HG03097 (cell line): ENCODE results near the gene SNX4.

ENCODE experiments used
- ATAC-seq: cut with Tn5 transposase; IDR thresholded peaks from one replicate; pipeline ENCODE4 v1.9.1; 2021; ENCODE audit not compliant: unreplicated experiment, low FRiP score

Gene SNX4

DNA sequence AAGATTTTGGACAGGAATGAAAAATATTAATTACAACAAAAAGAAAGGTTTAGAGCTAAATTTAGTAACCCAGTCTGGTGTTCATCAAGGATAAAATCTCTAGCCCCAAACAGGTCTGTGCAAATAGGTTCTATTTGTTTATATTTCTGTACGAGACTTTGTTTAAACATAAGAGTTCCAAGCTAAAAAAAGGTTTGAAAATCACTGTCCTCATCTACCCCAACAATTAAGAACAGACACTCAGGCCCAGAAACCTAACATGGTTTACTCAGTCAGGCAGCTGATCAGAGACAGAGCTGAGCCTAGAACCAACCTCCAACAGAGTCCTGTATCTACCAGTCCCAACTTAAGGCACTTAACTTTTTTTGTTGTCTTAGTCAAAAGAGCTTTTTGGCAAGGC lies 49.3 kb downstream of the SNX4 start:
- ATAC-seq: no peak

DNA sequence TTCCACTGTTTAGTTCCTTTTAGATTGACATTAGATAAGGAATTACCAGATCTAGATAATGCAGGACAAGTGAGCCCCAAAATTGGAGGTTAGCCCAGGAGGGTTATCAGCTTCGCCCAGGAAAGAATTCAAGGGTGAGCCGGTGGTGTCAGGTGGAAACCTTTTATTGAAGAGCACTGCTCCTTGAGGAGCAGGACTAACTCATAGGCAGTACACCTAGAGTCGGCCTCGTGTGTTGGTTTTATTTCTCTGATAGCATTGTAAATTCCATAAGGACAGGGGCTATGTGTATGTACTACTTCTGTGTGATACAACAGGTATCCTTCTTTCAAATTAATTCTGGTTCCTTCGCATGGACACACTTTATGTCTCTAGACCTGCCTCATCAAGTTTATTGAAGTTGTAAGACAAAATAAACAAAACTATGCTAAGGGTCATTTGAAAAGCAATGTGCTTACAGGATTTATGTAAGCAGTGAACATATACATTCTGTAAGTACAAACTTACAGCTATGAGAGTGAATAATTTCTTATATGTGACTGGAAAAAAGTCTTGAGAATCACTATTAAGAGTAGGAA lies 57.2 kb downstream of the SNX4 start:
- no peak for ATAC-seq

DNA sequence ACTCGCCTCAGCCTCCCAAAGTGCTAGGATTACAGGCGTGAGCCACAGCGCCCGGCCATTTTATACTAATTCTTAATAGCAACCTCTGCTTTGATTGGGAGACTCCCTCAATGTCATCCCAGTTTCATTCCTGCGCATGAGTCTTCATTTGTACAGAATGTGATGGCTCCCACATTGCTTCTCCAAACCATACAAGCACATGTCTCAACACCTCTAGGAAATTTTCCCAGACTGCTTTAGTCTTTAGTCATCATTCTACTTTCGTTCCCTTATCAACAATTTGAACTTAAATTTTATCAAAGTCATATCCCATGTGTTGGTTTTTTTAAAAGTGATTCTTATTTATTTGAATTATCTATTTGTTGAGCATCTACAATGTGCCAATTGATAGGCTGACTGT lies 58.1 kb downstream of the SNX4 start:
- ATAC-seq: no peak

DNA sequence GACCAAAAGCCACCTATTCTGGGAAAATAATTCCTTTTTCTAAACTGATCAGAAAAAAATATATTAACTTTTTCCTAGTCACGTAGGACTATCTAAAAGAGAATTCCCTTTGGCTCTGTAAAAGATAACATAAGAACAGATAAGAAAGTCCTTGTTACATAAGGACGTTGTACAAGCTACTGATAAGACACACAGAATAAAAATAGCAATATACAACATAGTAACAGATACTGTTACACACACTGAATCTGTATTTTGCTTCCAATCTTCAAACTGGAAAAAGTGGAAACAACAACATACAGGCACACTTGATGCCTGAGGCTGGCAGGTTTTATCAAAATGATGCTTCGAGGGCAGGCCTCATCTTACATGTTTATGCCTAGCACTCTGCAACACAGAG lies 59.8 kb downstream of the SNX4 start:
- no peak for ATAC-seq

DNA sequence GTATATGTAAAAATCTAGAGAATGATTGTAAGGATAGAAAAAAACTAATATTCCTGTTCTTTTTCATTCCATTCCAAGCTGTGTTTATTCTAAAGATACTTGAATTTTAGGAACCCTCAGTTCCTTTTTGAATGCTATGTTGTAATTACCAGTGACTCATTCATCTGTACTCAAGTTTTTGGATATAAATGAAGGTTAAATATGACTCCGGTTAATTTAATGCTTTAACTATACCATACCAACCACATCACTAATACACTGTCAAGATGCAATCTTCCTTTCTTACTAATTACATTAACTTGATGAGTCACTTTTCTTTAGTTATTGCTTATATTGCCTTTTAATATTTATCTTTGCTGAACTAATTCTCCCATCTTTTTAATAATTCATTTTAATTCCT lies 76.1 kb downstream of the SNX4 start:
- ATAC-seq: no peak

DNA sequence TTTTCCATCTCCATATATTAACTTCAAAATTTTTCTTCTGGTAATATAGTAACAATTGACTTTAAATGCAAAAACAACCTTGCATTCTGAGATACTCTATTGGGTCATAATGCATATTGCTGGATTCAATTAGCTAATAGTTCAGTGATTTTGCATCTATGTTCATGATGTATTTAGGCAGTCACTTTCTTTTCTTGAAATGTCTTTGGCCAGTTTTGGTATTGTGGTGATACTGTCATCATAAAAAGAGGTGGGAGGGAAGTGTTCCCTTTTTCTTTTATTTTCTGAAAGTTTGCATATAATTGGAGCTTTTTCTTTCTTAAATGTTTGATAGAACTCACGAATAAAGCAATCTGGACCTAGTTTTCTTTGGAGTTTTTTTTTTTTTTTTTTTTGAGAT lies 77.5 kb downstream of the SNX4 start:
- ATAC-seq: no peak

DNA sequence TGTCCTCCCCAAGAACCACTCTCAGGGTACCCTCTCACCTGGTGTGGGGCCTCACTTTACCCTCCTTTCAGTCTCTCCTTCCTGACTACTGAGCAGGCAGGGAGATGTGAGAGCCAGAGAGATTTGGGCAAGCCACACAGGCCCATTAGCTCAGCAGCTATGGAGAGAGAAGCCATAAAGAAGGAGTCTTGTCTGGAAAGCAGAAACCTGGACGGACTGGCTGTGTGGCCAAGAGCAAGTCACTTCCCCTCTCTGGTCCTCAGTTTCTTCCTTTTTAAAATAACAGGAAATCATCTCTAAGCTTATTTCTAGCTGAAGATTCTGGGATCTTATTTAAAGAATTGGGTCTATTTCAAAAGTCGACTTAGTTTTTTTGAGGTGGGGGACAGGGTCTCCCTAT lies 79.0 kb downstream of the SNX4 start:
- ATAC-seq: no peak

DNA sequence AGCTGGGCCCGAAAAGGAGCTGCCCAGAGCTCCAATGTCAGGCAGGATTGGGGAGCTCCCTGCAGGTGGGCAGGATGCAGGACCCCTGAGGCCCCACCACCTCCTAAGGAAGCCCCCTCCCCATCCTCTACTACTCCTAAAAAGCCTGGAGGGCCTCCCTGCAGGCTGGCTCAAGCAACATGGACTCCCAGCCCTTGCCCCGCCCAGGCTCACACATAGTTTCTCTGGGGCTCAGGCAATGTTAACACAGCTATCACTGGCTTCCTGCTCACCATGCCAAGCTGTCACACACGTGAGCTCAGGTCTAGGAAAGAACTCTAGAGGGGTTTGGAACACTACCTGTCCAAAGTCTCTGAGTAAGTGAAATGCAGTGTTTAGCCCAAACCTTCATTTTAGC lies 79.4 kb downstream of the SNX4 start:
- no peak for ATAC-seq

DNA sequence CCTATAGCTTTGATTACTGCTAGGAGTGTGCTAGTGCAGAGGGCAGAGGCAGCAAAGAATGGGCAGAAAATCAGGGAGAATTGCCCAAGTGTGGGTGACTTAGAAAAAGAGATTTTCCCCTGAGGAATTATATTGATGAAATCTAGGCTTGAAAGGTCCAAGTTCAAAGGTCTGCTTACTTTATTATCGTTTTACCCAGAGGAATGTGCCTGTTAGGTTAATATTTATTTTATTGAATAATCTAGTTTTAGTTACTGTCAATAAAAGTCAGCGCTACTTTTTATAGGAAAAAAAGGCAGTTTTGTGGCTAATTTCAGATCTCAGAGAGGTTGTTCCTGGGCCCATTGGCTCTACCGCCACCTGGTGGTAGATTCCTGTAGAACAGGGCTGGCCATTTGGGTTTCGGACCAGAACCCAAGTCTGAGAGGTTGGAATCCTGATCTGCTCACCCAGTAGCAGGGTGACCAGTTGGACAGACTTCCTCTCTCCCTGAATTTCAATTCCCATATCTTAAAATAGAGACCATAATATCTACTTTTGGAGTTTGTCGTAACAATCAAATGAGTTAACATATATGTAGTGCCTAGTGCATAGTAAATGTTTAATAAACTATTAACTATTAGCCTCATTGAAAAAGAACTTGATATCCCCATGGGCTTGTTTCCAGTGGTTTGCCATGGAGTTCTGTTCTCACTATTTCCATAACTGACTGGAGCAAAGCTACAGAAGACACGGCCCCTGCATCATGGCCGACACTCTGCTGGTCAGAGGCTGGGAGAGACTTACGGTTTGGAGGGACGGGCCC lies 82.2 kb downstream of the SNX4 start:
- no peak for ATAC-seq

DNA sequence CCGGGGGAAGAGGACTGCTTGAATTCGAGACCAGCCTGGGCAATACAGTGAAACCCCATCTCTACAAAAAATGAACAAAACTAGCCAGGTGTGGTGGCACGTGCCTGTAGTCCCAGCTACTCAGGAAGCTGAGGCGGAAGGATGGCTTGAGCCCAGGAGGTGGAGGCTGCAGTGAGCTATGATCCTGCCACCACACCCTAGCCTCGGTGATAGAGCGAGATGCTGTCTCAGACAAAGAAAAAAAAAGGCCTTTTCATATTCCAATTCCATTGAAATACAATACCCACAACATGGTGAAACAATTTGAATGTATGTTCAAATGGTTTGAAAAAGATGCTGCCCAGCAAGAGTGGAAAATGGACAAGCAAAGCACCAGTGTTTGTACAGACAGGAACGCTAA lies 83.1 kb downstream of the SNX4 start:
- no peak for ATAC-seq

DNA sequence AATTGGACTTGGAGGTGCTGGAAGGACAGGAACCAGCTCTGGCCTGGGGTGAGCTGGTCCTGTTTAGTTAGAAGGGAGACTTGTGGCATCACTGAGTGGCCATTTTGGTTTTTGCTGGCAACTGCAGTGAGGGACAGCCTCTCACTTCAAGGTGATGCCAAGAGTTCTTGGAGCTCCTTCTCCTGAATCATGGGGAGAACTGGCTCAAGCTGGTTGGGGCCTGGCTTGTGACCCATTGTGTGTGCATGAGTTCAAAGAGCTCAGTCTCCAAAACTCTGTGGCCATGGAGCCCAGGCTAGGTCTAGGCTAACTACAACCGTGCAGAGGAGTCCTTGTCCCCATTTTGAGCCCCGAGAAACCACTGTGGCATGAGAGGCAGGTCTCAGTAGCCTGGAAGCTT lies 84.8 kb downstream of the SNX4 start:
- no peak for ATAC-seq

DNA sequence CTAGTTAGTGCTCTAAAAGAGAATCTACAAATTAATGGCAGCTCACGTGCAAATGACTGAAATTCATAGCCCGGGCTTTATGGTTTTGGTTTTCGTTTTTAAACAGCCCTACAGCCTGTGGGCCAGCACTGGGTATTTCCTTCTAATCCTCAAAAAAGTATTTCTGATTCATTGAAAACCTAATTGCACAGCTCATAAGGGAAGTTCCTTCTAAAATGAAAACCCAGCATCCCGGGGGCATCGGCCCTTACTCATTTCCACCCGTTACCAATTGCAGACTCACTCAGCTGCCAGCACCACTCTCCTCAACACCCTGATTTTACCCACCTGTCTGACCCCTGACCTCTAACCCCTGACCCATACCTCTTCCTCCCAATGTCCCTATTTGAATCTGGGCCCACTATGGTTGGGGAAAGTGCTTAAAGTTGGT lies 85.4 kb downstream of the SNX4 start:
- ATAC-seq: no peak

DNA sequence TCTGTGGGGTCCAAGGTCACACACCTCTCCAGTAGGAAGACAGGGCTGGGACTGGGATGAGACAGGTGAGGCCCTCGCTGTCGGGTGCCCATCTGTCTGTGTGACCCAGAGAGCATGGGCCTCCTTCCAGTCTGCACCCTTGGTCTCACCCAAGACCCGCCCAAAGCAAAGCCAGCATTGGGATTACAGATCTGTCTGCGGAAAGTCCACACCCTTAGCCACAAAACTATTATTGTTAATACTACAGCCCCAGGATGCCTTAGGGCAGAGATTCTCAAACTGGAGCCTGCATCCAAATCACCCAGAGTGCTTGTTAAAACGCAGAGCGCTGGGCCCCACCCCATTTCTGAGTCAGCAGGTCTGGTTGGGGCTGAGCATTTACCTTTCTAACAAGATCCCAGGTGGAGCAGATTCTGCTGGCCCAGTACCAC lies 86.4 kb downstream of the SNX4 start:
- ATAC-seq: no peak

DNA sequence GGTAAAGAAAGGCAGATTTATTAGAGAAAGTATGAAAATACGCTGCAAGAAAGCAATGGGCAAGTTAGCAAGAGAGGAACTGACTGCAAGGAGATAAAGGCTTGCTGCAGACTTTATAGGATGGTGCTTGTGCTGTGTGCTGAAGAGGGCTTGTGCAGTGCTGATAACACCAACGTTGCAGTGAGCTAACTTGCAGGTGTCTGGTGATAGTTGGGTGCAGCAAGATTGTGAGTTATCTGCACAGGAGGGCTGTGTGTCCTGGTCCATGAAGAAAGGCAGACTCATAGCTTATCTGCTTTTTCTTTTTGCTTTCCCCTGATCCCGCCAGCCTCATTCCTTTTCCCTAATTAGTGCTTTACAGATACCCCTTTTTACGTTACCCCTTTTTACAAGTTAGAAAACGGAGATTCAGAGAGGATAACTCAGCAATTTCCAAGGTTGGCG lies 86.9 kb downstream of the SNX4 start:
- ATAC-seq: no peak

DNA sequence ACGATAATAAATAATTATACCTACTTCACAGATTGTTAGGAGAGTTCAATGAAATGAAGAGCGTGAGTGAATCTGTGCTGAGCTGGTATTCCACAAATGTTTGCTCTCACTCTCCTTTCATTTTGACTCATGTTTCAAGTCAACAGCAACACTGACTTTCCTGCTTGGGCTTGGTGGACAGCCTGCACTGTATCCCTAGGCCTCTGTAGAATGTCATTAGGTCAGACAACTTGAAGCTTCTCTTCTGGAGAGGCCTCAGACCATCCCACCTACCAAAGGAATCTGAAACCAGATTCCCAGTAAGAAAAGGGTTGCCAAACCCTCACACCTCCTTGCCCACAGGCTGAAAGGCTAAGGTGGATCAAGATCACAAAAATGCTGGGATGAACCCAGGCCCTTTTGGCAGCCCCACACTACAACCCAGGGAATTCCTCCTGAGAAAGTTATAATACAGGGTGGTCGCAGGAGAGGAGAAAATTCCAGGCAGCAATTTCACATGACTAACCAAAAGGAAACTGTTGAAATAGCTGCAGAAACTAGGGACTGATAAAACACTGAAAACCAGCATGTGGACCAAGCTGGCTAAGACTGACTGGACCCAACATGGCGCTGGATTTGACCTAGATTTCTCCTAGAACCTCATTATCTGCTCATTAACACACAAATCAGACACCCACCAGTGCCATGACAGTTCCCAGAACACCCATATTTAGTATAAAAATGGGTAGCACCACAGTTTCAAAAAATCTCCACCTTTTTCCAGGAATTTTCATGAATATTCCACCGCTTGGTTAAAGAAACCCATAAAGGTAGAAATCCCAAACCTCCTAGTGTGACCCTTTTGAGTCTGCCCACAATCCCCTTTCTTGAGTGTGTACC lies 87.9 kb downstream of the SNX4 start:
- no peak for ATAC-seq

DNA sequence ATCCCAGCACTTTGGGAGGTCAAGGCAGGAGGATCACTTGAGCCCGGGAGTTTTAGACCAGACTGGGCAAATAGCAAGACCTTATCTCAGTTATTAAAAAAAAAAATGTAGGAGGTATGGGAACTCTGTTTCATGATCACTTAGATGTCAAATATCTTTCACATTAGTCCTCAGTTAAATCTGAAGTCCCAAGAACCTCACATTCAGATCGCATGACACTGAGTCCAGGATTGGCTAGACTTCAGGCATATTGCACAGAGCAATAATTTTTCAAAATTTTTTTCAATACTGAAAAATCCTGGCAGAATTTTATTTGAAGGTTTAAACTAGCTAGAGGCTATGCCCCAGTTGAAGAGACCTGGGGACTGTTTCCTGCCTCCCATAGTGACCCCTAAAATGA lies 88.6 kb downstream of the SNX4 start:
- ATAC-seq: no peak

DNA sequence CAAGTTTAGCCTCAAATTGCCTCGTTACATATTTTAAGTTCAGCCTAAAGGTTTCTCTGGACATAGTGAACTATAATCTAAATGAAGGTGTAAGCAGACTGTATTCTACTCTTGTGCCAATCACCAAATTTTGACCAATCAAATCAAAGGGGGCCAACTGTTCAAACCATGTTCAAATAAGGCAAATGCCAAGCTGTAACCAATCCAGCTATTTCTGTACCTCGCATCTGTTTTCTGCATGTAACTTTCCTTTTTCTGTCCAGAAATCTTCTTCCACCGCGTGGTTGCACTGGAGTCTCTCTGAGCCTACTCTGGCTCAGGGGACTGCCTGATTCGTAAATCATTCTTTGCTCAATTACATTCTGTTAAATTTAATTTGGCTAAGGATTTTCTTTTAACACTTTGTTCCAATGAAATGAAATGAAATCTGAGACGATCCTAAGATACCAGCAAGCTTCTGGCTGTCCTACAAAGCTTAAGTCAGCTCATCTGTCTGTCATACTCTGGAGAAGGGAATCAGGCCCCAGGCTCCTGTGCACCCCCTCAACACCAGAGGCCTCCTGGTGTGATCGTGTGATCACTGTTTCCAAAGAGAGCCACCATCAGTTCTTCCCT lies 91.7 kb downstream of the SNX4 start:
- ATAC-seq: no peak

DNA sequence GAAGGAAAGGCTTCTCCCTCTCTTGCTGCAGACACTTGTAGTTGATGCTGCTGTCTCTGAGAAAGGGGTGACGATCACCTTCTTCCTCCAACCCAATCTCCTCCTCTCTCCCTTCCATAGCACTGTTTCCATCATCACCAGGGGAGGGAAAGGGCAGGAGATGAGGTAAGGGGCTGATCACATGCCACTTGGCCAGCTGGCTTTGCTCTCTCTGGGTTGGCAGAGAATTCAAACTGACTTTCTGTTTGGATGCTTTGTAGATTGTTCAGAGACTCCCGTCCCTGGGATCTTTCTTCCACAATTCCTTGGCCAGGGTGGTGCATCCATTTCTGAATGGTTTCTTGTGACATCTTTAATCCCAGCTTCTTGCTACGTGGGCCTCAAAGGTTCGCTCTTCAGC lies 101.7 kb downstream of the SNX4 start:
- ATAC-seq: no peak

DNA sequence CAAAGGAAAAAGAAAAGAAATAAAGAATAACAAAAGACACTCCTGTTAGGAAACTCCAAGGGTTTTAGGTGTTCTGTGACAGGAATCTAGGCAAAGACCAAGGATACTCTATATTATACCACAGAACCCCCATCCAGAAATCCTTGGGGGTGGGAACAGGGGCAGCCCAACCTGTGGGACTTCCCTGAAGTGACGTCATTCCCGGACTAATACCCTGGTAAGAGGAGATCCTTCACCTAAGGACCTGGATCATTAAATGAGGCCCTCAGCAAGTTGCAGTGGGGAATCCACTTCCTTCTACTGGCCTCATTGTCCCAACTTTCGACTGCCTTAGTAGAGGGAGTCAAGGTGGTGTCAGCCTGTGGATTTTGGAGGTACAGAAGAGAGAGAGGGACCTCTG lies 103.8 kb downstream of the SNX4 start:
- no peak for ATAC-seq

DNA sequence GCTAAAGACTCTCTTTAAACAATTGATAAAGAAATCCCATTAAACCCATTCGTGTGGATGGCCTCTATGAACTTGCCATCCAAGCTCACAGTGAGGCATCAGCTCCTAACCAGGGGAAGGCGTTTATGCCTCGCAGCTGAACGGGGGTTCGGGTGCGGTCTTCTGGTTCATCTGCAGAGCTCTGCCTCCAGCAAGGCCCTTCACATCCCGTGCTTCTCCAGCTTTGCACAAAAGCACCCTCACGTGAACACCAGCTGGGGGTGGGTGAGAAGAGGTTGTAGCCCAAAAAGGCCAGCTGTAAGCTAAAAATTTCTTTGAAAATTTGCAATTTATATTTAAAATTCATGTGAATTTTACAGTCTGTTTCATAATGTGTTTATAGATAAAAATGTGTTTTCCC lies 105.3 kb downstream of the SNX4 start:
- no peak for ATAC-seq

DNA sequence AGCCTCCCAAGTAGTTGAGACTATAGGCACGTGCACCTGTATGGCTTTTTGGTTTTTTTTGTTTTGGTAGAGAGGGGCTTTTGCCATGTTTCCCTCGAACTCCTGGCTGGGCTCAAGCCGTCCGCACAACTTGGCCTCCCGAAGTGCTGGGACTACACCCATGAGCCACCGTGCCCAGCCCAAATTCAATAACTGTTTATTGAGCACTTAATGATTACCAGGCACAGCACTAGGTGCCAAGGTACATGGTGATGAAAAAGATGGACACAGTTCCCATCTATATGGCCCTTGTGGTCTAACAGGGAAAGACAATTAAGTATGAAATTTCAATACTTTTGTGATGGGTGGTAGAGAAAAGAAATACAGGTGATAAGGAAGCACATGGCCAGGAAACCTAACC lies 109.1 kb downstream of the SNX4 start:
- no peak for ATAC-seq
